Chondrocyte (in vitro differentiated cells): ENCODE data around the gene NOX3. TPM values are rescaled to one million over a fixed set of nuclear protein-coding genes. Genes with fewer than 3 reads are reported as not detected.

ENCODE experiments used
- DNase-seq: peaks from one replicate; pipeline ENCODE4 v3.0.0; 2021; ENCODE audit warnings: mixed read lengths, low spot score
- H3K27ac Mint-ChIP-seq: one replicate; pipeline ENCODE4 v1.8.0; 2021; ENCODE audit warnings: mild to moderate bottlenecking, moderate library complexity, mixed read lengths; ENCODE audit not compliant: unreplicated experiment
- H3K27me3 Mint-ChIP-seq: 2 replicates; pipeline ENCODE4 v1.8.0; 2021; ENCODE audit warnings: low read depth, mixed read lengths
- H3K36me3 Mint-ChIP-seq: 2 replicates; pipeline ENCODE4 v1.8.0; 2021; ENCODE audit warnings: low read depth, mixed read lengths
- H3K4me1 Mint-ChIP-seq: 2 replicates; pipeline ENCODE4 v1.8.0; 2021; ENCODE audit warnings: low read depth, mild to moderate bottlenecking, mixed read lengths
- H3K4me3 Mint-ChIP-seq: one replicate; pipeline ENCODE4 v1.8.0; 2021; ENCODE audit warnings: mild to moderate bottlenecking, moderate library complexity, mixed read lengths; ENCODE audit not compliant: unreplicated experiment
- H3K9me3 Mint-ChIP-seq: 2 replicates; pipeline ENCODE4 v1.8.0; 2021; ENCODE audit warnings: low read depth, mixed read lengths
- CTCF ChIP-seq: fragments of 200-600 bp; sonication (generic); IDR thresholded peaks from 2 replicates; pipeline ENCODE4 v1.5.0; 2021; ENCODE audit warnings: antibody characterized with exemption, mild to moderate bottlenecking, moderate library complexity
- total RNA-seq: library from RNA; stranded (reverse); gene quantifications from 3 replicates; pipeline ENCODE4 v1.2.1, GENCODE V29; 2021

The NOX3 gene
- total RNA-seq, 1 donor from 2014 or later: not detected

- no peak for TF ChIP-seq CTCF
- H3K27ac Mint-ChIP-seq: no peak overlapping the region
- no peak for DNase-seq
- H3K36me3 Mint-ChIP-seq: no peaks in the 10 kb centered on the region
- H3K27me3 Mint-ChIP-seq: no peaks in the 10 kb centered on the region
- H3K4me3 Mint-ChIP-seq: no peak overlapping the region
- peaks cover 17% of the 10 kb centered on the region for H3K4me1 Mint-ChIP-seq
- H3K9me3 Mint-ChIP-seq: no peaks in the 10 kb centered on the region
Observed at GRCh38 chr6:155419161-155419560, 36.5 kb downstream of the NOX3 start.

- Mint-ChIP-seq H3K36me3 (no peaks in the 10 kb centered on the region), H3K4me1 (peaks cover 17% of the 10 kb centered on the region), H3K9me3 (no peaks in the 10 kb centered on the region), H3K27me3 (no peaks in the 10 kb centered on the region), H3K27ac (peak overlapping the region; percentile 73), H3K4me3 (no peak overlapping the region)
- no peak for DNase-seq
- TF ChIP-seq CTCF: no peak
Observed at GRCh38 chr6:155418017-155418761, 37.5 kb downstream of the NOX3 start.

GRCh38 chr6:155417454-155417853, 38.2 kb downstream of the NOX3 start:
- no peaks in the 10 kb centered on the region for H3K9me3 Mint-ChIP-seq
- no peak for DNase-seq
- H3K36me3 Mint-ChIP-seq: no peaks in the 10 kb centered on the region
- peaks cover 17% of the 10 kb centered on the region for H3K4me1 Mint-ChIP-seq
- H3K27ac Mint-ChIP-seq: peak overlapping the region; percentile 41
- H3K27me3 Mint-ChIP-seq: no peaks in the 10 kb centered on the region
- no peak overlapping the region for H3K4me3 Mint-ChIP-seq
- no peak for TF ChIP-seq CTCF

- peaks cover 17% of the 10 kb centered on the region for H3K4me1 Mint-ChIP-seq
- TF ChIP-seq CTCF: no peak
- H3K27me3 Mint-ChIP-seq: no peaks in the 10 kb centered on the region
- no peak for DNase-seq
- H3K27ac Mint-ChIP-seq: no peak overlapping the region
- H3K36me3 Mint-ChIP-seq: no peaks in the 10 kb centered on the region
- H3K4me3 Mint-ChIP-seq: no peak overlapping the region
- H3K9me3 Mint-ChIP-seq: no peaks in the 10 kb centered on the region
Observed at GRCh38 chr6:155415953-155416352, 39.7 kb downstream of the NOX3 start.

GRCh38 chr6:155414049-155414448, 41.6 kb downstream of the NOX3 start:
- no peak overlapping the region for H3K27ac Mint-ChIP-seq
- no peak for TF ChIP-seq CTCF

More at GRCh38 chr6:155414049-155414448, 41.6 kb downstream of the NOX3 start:
- Mint-ChIP-seq H3K9me3 (no peaks in the 10 kb centered on the region), H3K27me3 (no peaks in the 10 kb centered on the region), H3K4me1 (peaks cover 17% of the 10 kb centered on the region), H3K4me3 (no peak overlapping the region), H3K36me3 (no peaks in the 10 kb centered on the region)
- no peak for DNase-seq
